Neural cell (in vitro differentiated cells): Measurements from ENCODE around the gene PHLPP1. TPM values are rescaled to one million over a fixed set of nuclear protein-coding genes. Genes with fewer than 3 reads are reported as not detected.

ENCODE experiments used
- H2AFZ ChIP-seq: fragments of 200-600, 300-800 bp; sonication (generic), shearing (Covaris generic); 2 replicates; pipeline ENCODE4 v1.6.0; 2014; ENCODE audit warnings: low read depth, mild to moderate bottlenecking, antibody characterized with exemption, low read length, moderate library complexity
- H3F3A ChIP-seq: fragments of 200-600 bp; shearing (Covaris generic); 2 replicates; pipeline ENCODE4 v1.6.1; 2016; ENCODE audit warnings: mild to moderate bottlenecking, moderate library complexity, mixed read lengths, antibody characterized with exemption, low read length; ENCODE audit not compliant: insufficient read depth, poor library complexity, severe bottlenecking
- H3K27ac ChIP-seq: fragments of 200-600, 300-800 bp; sonication (generic), shearing (Covaris generic); 2 replicates; pipeline ENCODE4 v1.5.1; 2014; ENCODE audit warnings: mild to moderate bottlenecking, low read length, moderate library complexity
- H3K27me3 ChIP-seq: fragments of 300-800, 200-600 bp; sonication (generic), shearing (Covaris generic); 2 replicates; pipeline ENCODE4 v1.6.0; 2014; ENCODE audit warnings: mild to moderate bottlenecking, low read depth, low read length, moderate library complexity; ENCODE audit not compliant: insufficient read depth
- H3K36me3 ChIP-seq: fragments of 300-800, 200-600 bp; sonication (generic), shearing (Covaris generic); 2 replicates; pipeline ENCODE4 v1.5.1; 2014; ENCODE audit warnings: mild to moderate bottlenecking, antibody characterized with exemption, low read length, moderate library complexity; ENCODE audit not compliant: insufficient read depth
- H3K4me2 ChIP-seq: fragments of 300-800, 200-600 bp; sonication (generic), shearing (Covaris generic); 2 replicates; pipeline ENCODE4 v1.6.0; 2014; ENCODE audit warnings: mild to moderate bottlenecking, low read length
- H3K4me3 ChIP-seq: fragments of 300-800, 200-600 bp; sonication (generic), shearing (Covaris generic); 2 replicates; pipeline ENCODE4 v1.5.1; 2014; ENCODE audit warnings: mild to moderate bottlenecking, low read length, moderate library complexity
- H3K79me2 ChIP-seq: fragments of 200-600 bp; shearing (Covaris generic); replicated peaks from 2 replicates; pipeline ENCODE4 v1.6.0; 2014; ENCODE audit warnings: mild to moderate bottlenecking, low read length, moderate library complexity; ENCODE audit not compliant: insufficient read depth
- H3K9ac ChIP-seq: fragments of 300-800, 200-600 bp; sonication (generic), shearing (Covaris generic); 2 replicates; pipeline ENCODE4 v1.6.1; 2016; ENCODE audit warnings: mild to moderate bottlenecking, low read length, mixed read lengths
- H3K9me2 ChIP-seq: fragments of 200-600 bp; shearing (Covaris generic); 2 replicates; pipeline ENCODE4 v1.6.1; 2016; ENCODE audit warnings: mild to moderate bottlenecking, low read length, mixed read lengths; ENCODE audit not compliant: insufficient read depth
- H3K9me3 ChIP-seq: fragments of 200-600, 300-800 bp; sonication (generic), shearing (Covaris generic); 2 replicates; pipeline ENCODE4 v1.6.1; 2016; ENCODE audit warnings: mild to moderate bottlenecking, mixed run types, low read length, moderate library complexity, mixed read lengths
- H4K20me1 ChIP-seq: fragments of 200-600 bp; shearing (Covaris generic); 2 replicates; pipeline ENCODE4 v1.6.1; 2016; ENCODE audit warnings: mild to moderate bottlenecking, mixed run types; ENCODE audit not compliant: insufficient read depth
- CTCF ChIP-seq: fragments of 450-650 bp; IDR thresholded peaks from 2 replicates; pipeline ENCODE4 v1.5.1; 2014; ENCODE audit warnings: antibody characterized with exemption, mild to moderate bottlenecking, moderate library complexity; ENCODE audit not compliant: poor library complexity, severe bottlenecking
- EP300 ChIP-seq: fragments of 450-650 bp; conservative IDR thresholded peaks from 2 replicates; pipeline ENCODE4 v1.6.1; 2014; ENCODE audit warnings: antibody characterized with exemption, mild to moderate bottlenecking, moderate library complexity; ENCODE audit not compliant: poor library complexity, severe bottlenecking
- EZH2 ChIP-seq: fragments of 200-600, 300-800 bp; shearing (Covaris generic), sonication (generic); IDR thresholded peaks from 2 replicates; pipeline ENCODE4 v1.6.1; 2014; ENCODE audit warnings: antibody characterized with exemption, low read length, borderline replicate concordance, mild to moderate bottlenecking; ENCODE audit not compliant: insufficient read depth, poor library complexity, severe bottlenecking
- MXI1 ChIP-seq: fragments of 450-650 bp; conservative IDR thresholded peaks from 2 replicates; pipeline ENCODE4 v1.6.1; 2014; ENCODE audit warnings: antibody characterized with exemption, mild to moderate bottlenecking; ENCODE audit not compliant: poor library complexity, severe bottlenecking
- POLR2AphosphoS5 ChIP-seq: IDR thresholded peaks from 2 replicates; pipeline ENCODE4 v1.6.1; 2012
- RAD21 ChIP-seq: fragments of 450-650 bp; conservative IDR thresholded peaks from 2 replicates; pipeline ENCODE4 v1.6.1; 2014; ENCODE audit warnings: antibody characterized with exemption, mild to moderate bottlenecking, moderate library complexity
- SMC3 ChIP-seq: fragments of 450-650 bp; conservative IDR thresholded peaks from 2 replicates; pipeline ENCODE4 v1.6.1; 2014; ENCODE audit warnings: antibody characterized with exemption, mild to moderate bottlenecking, moderate library complexity; ENCODE audit not compliant: poor library complexity
- TAF1 ChIP-seq: IDR thresholded peaks from 2 replicates; pipeline ENCODE4 v1.6.1; 2012; ENCODE audit warnings: low read depth
- polyA plus RNA-seq: library from polyadenylated mRNA; depleted of rRNA; stranded (reverse); fragments of >200 nt; gene quantifications from 2 replicates; pipeline ENCODE4 v1.2.3, GENCODE V29; 2014
- TF ChIP-seq, protein P1 (sequence below): IDR thresholded peaks from 2 replicates; pipeline ENCODE4 v1.6.1; 2012; ENCODE audit warnings: borderline replicate concordance

The PHLPP1 gene
- polyA plus RNA-seq, 1 donor from 2014 or later, result 4.5 TPM

- Histone ChIP-seq H4K20me1 (no peaks in the 10 kb centered on the region), H3K4me2 (no peak overlapping the region), H3K9me2 (no peaks in the 10 kb centered on the region), H2AFZ (no peak overlapping the region), H3K79me2 (no peaks in the 10 kb centered on the region), H3F3A (no peaks in the 10 kb centered on the region), H3K4me3 (no peak overlapping the region), H3K27me3 (no peaks in the 10 kb centered on the region), H3K27ac (no peak overlapping the region), H3K36me3 (no peaks in the 10 kb centered on the region), H3K9me3 (no peaks in the 10 kb centered on the region), H3K9ac (no peak overlapping the region)
- TF ChIP-seq EP300 (no peak), MXI1 (no peak), RAD21 (no peak), EZH2 (no peak)
- TF ChIP-seq, protein P1, sequence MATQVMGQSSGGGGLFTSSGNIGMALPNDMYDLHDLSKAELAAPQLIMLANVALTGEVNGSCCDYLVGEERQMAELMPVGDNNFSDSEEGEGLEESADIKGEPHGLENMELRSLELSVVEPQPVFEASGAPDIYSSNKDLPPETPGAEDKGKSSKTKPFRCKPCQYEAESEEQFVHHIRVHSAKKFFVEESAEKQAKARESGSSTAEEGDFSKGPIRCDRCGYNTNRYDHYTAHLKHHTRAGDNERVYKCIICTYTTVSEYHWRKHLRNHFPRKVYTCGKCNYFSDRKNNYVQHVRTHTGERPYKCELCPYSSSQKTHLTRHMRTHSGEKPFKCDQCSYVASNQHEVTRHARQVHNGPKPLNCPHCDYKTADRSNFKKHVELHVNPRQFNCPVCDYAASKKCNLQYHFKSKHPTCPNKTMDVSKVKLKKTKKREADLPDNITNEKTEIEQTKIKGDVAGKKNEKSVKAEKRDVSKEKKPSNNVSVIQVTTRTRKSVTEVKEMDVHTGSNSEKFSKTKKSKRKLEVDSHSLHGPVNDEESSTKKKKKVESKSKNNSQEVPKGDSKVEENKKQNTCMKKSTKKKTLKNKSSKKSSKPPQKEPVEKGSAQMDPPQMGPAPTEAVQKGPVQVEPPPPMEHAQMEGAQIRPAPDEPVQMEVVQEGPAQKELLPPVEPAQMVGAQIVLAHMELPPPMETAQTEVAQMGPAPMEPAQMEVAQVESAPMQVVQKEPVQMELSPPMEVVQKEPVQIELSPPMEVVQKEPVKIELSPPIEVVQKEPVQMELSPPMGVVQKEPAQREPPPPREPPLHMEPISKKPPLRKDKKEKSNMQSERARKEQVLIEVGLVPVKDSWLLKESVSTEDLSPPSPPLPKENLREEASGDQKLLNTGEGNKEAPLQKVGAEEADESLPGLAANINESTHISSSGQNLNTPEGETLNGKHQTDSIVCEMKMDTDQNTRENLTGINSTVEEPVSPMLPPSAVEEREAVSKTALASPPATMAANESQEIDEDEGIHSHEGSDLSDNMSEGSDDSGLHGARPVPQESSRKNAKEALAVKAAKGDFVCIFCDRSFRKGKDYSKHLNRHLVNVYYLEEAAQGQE, result no peak
Measured at GRCh38 chr18:62894681-62895390, 179.5 kb downstream of the PHLPP1 start.

GRCh38 chr18:62897153-62897552 is 181.8 kb downstream of the PHLPP1 start:
- H3K4me3 ChIP-seq, result no peak overlapping the region
- no peak overlapping the region for H3K4me2 ChIP-seq
- TF ChIP-seq SMC3 (no peak), TAF1 (no peak), MXI1 (no peak), EZH2 (no peak), EP300 (no peak), RAD21 (no peak), POLR2AphosphoS5 (no peak), CTCF (no peak)
- TF ChIP-seq, protein P1, result no peak
- H3F3A ChIP-seq, result no peaks in the 10 kb centered on the region
- H2AFZ ChIP-seq, result no peak overlapping the region
- H3K36me3 ChIP-seq, result no peaks in the 10 kb centered on the region
- H3K79me2 ChIP-seq, result no peaks in the 10 kb centered on the region
- H3K9ac ChIP-seq, result no peak overlapping the region
- H3K27ac ChIP-seq, result no peak overlapping the region
- no peaks in the 10 kb centered on the region for H3K27me3 ChIP-seq
- H3K9me3 ChIP-seq, result no peaks in the 10 kb centered on the region
- H4K20me1 ChIP-seq, result no peaks in the 10 kb centered on the region
- H3K9me2 ChIP-seq, result no peaks in the 10 kb centered on the region
